GM12875 (cell line): ENCODE data around the gene RANBP9.

Experiments used
- H3K4me3 ChIP-seq: one replicate; pipeline ENCODE4 v1.5.1; 2011; ENCODE audit warnings: low read depth, low read length, control low read depth
- CTCF ChIP-seq: IDR thresholded peaks from 2 replicates; pipeline ENCODE4 v1.5.1; 2011; ENCODE audit warnings: low read depth, mild to moderate bottlenecking, control low read depth, inconsistent platforms, low read length, moderate library complexity, borderline replicate concordance; ENCODE audit not compliant: insufficient read depth

RANBP9 gene

GRCh38 chr6:13611715-13612114 is 99.9 kb downstream of the RANBP9 start:
- H3K4me3 ChIP-seq, result no peak overlapping the region
- no peak for TF ChIP-seq CTCF

DNA sequence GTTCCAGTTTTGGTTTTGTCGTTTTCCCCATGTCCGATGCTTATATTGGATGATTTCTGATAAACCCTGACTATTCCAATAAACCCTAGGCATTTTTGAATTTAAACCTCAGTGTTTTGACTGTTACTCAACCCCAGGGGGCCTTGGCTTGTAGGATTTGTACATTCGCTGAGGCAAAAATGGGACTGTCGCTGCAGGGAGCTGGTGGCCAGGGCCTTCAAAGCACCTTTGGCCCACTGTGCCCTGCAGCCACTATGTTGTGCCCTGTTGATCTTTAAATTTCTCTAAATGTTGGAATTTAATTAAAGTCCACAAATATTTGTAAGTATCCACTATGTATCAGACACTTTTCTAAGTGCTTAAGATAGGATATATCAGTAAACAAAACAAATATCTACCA is 106.0 kb downstream of the RANBP9 start:
- H3K4me3 ChIP-seq, result no peak overlapping the region
- TF ChIP-seq CTCF, result no peak

GRCh38 chr6:13604546-13605416 is 106.9 kb downstream of the RANBP9 start:
- H3K4me3 ChIP-seq, result no peak overlapping the region
- TF ChIP-seq CTCF, result no peak

- H3K4me3 ChIP-seq, result no peak overlapping the region
- TF ChIP-seq CTCF, result no peak
Measured at GRCh38 chr6:13604135-13604534, 107.5 kb downstream of the RANBP9 start.

DNA sequence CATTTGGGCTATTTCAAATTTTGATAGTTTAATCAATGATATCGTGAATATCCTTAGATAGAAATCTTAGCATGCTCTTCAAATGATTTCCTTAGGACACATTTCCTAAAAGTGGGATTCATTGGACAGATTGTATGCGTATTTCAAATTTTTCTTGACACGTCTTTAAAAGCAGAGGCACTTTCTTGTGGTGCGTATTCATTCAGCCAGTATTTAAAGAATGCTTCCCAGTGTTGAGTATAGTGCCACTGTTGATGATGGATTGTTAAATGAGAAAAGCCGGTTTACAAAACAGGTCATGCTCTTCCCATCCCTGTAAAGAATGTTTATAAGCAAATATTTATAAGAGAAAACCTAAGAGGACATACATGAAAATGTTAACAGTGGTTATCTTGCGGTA is 111.6 kb downstream of the RANBP9 start:
- no peak for TF ChIP-seq CTCF
- no peak overlapping the region for H3K4me3 ChIP-seq

GRCh38 chr6:13597073-13597472 is 114.6 kb downstream of the RANBP9 start:
- no peak for TF ChIP-seq CTCF
- H3K4me3 ChIP-seq, result no peak overlapping the region

GRCh38 chr6:13593720-13594119 is 117.9 kb downstream of the RANBP9 start:
- no peak for TF ChIP-seq CTCF
- H3K4me3 ChIP-seq, result no peak overlapping the region
